ENCODE data around the gene FBXO10.

DNA sequence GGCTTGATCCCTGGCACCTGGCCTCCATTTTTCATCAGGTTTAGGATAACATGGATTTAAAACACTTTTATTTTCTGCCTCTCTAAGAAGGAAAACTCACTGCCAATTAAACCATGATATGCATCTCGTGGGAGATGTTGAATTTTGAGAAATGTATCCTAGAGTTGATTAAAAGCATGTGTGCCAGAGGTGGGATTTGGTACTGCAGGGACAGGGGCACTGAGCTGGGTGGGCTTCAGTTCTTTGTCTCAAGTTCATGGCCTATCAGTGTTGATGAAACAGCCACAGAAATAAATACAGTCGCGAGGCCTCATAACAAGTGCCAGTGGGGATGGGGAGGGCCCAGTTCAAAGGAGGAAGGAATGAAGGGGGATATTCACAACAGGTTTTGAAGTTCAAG is 55.5 kb downstream of the FBXO10 start:
- TF ChIP-seq EP300 (IDR thresholded peaks at IDR 0.05; ENCODE audit: low read depth) = no peak
- TF ChIP-seq, protein P1, sequence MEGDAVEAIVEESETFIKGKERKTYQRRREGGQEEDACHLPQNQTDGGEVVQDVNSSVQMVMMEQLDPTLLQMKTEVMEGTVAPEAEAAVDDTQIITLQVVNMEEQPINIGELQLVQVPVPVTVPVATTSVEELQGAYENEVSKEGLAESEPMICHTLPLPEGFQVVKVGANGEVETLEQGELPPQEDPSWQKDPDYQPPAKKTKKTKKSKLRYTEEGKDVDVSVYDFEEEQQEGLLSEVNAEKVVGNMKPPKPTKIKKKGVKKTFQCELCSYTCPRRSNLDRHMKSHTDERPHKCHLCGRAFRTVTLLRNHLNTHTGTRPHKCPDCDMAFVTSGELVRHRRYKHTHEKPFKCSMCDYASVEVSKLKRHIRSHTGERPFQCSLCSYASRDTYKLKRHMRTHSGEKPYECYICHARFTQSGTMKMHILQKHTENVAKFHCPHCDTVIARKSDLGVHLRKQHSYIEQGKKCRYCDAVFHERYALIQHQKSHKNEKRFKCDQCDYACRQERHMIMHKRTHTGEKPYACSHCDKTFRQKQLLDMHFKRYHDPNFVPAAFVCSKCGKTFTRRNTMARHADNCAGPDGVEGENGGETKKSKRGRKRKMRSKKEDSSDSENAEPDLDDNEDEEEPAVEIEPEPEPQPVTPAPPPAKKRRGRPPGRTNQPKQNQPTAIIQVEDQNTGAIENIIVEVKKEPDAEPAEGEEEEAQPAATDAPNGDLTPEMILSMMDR (IDR thresholded peaks at IDR 0.05) = peak in 1 of 5 experiments; percentile 6
